ENCODE data around the gene GMDS.

GRCh38 chr6:2053691-2054090, 191.7 kb downstream of the GMDS start:
- TF ChIP-seq CTCF (optimal IDR thresholded peaks at IDR 0.05 in 1 of 3, IDR thresholded peaks at IDR 0.05 in 1 of 3, conservative IDR thresholded peaks at IDR 0.05 in 1 of 3; ENCODE audit: extremely low read depth in 1 of 3, insufficient read depth in 2 of 3, low read length in 3 of 3) (no peak), EZH2 (IDR thresholded peaks at IDR 0.05; ENCODE audit: low read length) (no peak)

Measured in keratinocyte (primary cell).